Measurements from ENCODE around the gene NOC4L.

DNA sequence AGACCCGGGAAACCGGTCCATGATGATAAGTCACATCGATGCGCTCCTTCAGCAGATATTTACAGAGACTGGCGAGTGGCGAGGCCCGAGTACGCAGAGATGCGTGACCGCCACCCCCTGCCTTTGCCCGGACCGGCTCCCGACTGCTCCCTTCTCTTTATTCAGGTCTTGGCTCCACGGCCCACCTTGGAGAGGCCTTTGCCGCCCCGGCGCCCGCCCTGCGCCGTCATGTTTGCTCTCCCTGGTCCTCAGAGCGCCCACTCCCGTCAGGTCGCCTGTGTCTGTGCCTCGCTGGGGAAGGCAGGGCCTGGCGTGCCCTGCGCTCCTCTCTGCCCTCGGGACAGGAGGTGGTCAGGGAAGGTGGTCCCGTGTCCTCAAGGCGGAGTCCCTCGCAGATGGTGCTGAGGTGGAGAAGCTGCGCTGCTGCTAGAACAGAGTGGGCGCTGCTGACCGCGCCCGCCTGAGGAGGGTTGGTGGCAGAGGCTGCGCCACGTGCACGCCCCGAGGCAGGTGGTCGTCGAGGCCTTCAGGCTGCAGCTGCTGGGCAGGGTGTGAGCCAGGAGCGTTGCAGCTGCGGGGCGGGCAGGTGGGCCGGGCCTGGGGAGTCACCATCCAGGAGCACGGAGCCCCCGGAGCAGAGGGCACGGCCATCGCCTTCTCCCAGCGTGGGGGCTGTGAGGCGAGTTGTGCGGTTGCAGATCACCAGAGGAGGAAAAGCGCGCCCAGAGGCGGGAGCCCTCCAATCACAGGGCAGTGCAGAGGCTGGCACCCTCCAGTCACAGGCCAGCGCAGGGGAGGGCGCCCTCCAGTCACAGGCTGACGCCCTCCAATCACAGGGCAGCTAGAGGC, 27.3 kb upstream of the NOC4L start:
- TF ChIP-seq, protein P1, sequence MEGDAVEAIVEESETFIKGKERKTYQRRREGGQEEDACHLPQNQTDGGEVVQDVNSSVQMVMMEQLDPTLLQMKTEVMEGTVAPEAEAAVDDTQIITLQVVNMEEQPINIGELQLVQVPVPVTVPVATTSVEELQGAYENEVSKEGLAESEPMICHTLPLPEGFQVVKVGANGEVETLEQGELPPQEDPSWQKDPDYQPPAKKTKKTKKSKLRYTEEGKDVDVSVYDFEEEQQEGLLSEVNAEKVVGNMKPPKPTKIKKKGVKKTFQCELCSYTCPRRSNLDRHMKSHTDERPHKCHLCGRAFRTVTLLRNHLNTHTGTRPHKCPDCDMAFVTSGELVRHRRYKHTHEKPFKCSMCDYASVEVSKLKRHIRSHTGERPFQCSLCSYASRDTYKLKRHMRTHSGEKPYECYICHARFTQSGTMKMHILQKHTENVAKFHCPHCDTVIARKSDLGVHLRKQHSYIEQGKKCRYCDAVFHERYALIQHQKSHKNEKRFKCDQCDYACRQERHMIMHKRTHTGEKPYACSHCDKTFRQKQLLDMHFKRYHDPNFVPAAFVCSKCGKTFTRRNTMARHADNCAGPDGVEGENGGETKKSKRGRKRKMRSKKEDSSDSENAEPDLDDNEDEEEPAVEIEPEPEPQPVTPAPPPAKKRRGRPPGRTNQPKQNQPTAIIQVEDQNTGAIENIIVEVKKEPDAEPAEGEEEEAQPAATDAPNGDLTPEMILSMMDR (IDR thresholded peaks at IDR 0.05), result no peak
- TF ChIP-seq POLR2A (IDR thresholded peaks at IDR 0.05), result no peak
- TF ChIP-seq POLR2AphosphoS5 (IDR thresholded peaks at IDR 0.05), result no peak

Data from breast epithelium (tissue), 3 donors.